K562 (cell line): ENCODE results near the gene MTCH2. TPM values are rescaled to one million over a fixed set of nuclear protein-coding genes. Genes with fewer than 3 reads are reported as not detected.

Experiments used
- BMI1 ChIP-seq: fragments of 150-350 bp; IDR thresholded peaks from 2 replicates; pipeline ENCODE4 v1.6.1; 2014; ENCODE audit warnings: low read length
- IRF2 ChIP-seq: sonication (generic); formaldehyde crosslinking; IDR thresholded peaks from 2 replicates; pipeline ENCODE4 v1.8.1; 2022; ENCODE audit warnings: mild to moderate bottlenecking, missing genetic modification reagents
- OTX1 ChIP-seq: fragments of 450-650 bp; formaldehyde crosslinking; IDR thresholded peaks from 2 replicates; pipeline ENCODE4 v1.4.0; 2022; ENCODE audit warnings: mild to moderate bottlenecking
- PYGO2 ChIP-seq: fragments of 450-650 bp; IDR thresholded peaks from 2 replicates; pipeline ENCODE4 v1.6.1; 2016; ENCODE audit warnings: mild to moderate bottlenecking, missing genetic modification characterization, moderate library complexity, missing compliant biosample characterization
- ZNF354B ChIP-seq: fragments of 250-450 bp; sonication (Bioruptor Pico); IDR thresholded peaks from 2 replicates; pipeline ENCODE4 v1.4.0; 2020
- polyA plus RNA-seq, 8 experiments: library from polyadenylated mRNA; depleted of rRNA in 4 of 8; stranded (reverse) in 5 of 8; unstranded in 3 of 8; fragments of >200 nt; fragmentation: Nextera tagmentation in 2 of 8; fragmentation: Illumina TruSeq in 1 of 8; extraction: Ambion mirVana in 2 of 8; extraction: Trizol in 1 of 8; gene quantifications; 2 replicates each; pipeline versions ENCODE4 v1.2.1 to v1.2.3, GENCODE V29; 2011 to 2014; ENCODE audit warnings: inconsistent platforms in 1 of 8, missing spikeins in 1 of 8
- total RNA-seq, 7 experiments: library from RNA; depleted of rRNA in 6 of 7; stranded (reverse); fragments of >200 nt in 6 of 7; fragmentation: Illumina TruSeq in 2 of 7; extraction: Trizol in 2 of 7; gene quantifications; 2 replicates each; pipeline versions ENCODE4 v1.2.1 to v1.2.3, GENCODE V29; 2011 to 2021; ENCODE audit warnings: low replicate concordance in 1 of 7
- TF ChIP-seq, protein P1 (sequence below): fragments of 250-450 bp; sonication (Bioruptor Pico); IDR thresholded peaks from 2 replicates; pipeline ENCODE4 v1.4.0; 2020
- TF ChIP-seq, protein P2 (sequence below), 2 experiments: fragments of 450-650 bp; IDR thresholded peaks; 2 replicates each; pipeline ENCODE4 v1.6.1; 2016; ENCODE audit warnings: mild to moderate bottlenecking in 2 of 2, borderline replicate concordance in 1 of 2, low read depth in 1 of 2, moderate library complexity in 1 of 2
- TF ChIP-seq, protein P3 (sequence below), 2 experiments: fragments of 450-650 bp; conservative IDR thresholded peaks; 2 replicates each; pipeline ENCODE4 v1.6.1; 2017; ENCODE audit warnings: mild to moderate bottlenecking in 2 of 2, moderate library complexity in 2 of 2

MTCH2 gene
- total and polyA plus RNA-seq, 9 of the 15 experiments (the other 6 are each of a cell fraction or from before 2014, with no cell fraction given): 95.4 to 620 (median 198) TPM

DNA sequence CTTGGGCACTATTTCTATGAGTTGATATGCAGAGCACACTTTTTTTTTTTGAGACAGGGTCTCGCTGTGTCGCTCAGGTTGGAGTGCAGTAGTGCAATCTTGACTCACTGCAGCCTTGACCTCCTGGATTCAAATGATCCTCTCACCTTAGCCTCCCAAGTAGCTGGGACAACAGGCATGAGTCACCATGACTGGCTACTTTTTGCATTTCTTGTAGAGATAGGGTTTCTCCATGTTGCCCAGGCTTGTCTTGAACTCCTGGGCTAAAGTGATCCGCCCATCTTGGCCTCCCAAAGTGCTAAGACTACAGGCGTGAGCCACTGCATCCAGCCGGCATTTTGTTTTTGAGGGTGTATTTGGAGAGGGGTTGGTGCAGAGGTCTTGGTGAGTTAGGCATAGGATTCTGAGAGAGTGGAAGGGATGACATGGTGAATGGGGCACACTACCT is 29.9 kb upstream of the MTCH2 start (continued):
- TF ChIP-seq, protein P1, sequence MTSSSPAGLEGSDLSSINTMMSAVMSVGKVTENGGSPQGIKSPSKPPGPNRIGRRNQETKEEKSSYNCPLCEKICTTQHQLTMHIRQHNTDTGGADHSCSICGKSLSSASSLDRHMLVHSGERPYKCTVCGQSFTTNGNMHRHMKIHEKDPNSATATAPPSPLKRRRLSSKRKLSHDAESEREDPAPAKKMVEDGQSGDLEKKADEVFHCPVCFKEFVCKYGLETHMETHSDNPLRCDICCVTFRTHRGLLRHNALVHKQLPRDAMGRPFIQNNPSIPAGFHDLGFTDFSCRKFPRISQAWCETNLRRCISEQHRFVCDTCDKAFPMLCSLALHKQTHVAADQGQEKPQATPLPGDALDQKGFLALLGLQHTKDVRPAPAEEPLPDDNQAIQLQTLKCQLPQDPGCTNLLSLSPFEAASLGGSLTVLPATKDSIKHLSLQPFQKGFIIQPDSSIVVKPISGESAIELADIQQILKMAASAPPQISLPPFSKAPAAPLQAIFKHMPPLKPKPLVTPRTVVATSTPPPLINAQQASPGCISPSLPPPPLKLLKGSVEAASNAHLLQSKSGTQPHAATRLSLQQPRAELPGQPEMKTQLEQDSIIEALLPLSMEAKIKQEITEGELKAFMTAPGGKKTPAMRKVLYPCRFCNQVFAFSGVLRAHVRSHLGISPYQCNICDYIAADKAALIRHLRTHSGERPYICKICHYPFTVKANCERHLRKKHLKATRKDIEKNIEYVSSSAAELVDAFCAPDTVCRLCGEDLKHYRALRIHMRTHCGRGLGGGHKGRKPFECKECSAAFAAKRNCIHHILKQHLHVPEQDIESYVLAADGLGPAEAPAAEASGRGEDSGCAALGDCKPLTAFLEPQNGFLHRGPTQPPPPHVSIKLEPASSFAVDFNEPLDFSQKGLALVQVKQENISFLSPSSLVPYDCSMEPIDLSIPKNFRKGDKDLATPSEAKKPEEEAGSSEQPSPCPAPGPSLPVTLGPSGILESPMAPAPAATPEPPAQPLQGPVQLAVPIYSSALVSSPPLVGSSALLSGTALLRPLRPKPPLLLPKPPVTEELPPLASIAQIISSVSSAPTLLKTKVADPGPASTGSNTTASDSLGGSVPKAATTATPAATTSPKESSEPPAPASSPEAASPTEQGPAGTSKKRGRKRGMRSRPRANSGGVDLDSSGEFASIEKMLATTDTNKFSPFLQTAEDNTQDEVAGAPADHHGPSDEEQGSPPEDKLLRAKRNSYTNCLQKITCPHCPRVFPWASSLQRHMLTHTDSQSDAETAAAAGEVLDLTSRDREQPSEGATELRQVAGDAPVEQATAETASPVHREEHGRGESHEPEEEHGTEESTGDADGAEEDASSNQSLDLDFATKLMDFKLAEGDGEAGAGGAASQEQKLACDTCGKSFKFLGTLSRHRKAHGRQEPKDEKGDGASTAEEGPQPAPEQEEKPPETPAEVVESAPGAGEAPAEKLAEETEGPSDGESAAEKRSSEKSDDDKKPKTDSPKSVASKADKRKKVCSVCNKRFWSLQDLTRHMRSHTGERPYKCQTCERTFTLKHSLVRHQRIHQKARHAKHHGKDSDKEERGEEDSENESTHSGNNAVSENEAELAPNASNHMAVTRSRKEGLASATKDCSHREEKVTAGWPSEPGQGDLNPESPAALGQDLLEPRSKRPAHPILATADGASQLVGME: no peak
- TF ChIP-seq PYGO2 (tag) (peak; percentile 46; the same call in 1 of the 2 replicates), ZNF354B (CRISPR knock-in tag) (no peak), OTX1 (CRISPR knock-in tag) (no peak), IRF2 (CRISPR knock-in tag) (no peak), BMI1 (no peak)
- TF ChIP-seq, protein P2, sequence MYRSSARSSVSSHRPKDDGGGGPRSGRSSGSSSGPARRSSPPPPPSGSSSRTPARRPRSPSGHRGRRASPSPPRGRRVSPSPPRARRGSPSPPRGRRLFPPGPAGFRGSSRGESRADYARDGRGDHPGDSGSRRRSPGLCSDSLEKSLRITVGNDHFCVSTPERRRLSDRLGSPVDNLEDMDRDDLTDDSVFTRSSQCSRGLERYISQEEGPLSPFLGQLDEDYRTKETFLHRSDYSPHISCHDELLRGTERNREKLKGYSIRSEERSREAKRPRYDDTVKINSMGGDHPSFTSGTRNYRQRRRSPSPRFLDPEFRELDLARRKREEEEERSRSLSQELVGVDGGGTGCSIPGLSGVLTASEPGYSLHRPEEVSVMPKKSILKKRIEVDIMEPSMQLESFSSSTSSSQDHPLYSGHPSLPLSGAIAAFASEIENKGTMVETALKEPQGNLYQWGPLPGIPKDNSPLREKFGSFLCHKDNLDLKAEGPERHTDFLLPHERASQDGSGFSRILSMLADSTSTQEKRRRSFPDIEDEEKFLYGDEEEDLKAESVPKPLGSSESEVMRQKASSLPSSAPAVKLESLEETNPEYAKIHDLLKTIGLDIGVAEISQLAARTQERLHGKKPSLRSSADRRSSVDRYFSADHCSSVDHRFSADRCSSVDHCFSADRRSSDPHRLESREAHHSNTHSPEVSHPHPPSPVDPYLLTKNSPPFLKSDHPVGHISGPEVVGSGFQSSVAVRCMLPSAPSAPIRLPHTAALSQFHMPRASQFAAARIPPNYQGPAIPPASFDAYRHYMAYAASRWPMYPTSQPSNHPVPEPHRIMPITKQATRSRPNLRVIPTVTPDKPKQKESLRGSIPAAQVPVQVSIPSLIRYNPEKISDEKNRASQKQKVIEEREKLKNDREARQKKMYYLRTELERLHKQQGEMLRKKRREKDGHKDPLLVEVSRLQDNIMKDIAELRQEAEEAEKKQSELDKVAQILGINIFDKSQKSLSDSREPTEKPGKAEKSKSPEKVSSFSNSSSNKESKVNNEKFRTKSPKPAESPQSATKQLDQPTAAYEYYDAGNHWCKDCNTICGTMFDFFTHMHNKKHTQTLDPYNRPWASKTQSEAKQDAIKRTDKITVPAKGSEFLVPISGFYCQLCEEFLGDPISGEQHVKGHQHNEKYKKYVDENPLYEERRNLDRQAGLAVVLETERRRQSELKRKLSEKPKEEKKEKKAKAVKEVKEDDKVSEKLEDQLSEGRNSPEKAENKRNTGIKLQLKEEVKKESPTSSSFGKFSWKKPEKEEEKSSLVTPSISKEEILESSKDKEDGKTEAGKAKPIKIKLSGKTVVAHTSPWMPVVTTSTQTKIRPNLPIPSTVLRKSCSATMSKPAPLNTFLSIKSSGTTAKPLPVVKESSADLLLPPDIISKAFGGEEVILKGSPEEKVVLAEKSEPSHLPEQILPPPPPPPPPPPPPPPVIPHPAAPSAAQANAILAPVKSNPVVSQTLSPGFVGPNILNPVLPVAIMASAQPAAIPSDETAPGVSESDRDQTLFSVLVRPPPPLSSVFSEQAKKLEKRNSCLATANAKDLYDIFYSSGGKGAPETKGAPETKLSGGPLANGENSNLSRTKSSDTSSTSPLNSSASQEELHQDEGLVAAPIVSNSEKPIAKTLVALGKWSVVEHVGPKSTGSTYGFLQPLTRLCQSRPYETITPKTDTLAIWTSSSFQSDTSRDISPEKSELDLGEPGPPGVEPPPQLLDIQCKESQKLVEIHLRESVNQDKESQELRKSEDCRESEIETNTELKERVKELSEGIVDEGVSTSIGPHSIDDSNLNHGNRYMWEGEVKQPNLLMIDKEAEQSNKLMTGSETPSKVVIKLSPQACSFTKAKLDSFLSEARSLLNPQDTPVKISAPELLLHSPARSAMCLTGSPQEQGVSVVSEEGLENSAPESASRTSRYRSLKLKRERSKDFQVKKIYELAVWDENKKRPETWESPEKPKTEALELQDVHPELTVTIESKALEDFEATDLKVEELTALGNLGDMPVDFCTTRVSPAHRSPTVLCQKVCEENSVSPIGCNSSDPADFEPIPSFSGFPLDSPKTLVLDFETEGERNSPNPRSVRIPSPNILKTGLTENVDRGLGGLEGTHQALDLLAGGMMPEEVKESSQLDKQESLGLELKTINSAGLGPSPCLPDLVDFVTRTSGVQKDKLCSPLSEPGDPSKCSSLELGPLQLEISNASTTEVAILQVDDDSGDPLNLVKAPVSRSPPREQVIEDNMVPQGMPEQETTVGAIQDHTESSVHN (IDR thresholded peaks at IDR 0.05; ENCODE audit: borderline replicate concordance in 1 of 2, low read depth in 1 of 2): no peak
- TF ChIP-seq, protein P3, sequence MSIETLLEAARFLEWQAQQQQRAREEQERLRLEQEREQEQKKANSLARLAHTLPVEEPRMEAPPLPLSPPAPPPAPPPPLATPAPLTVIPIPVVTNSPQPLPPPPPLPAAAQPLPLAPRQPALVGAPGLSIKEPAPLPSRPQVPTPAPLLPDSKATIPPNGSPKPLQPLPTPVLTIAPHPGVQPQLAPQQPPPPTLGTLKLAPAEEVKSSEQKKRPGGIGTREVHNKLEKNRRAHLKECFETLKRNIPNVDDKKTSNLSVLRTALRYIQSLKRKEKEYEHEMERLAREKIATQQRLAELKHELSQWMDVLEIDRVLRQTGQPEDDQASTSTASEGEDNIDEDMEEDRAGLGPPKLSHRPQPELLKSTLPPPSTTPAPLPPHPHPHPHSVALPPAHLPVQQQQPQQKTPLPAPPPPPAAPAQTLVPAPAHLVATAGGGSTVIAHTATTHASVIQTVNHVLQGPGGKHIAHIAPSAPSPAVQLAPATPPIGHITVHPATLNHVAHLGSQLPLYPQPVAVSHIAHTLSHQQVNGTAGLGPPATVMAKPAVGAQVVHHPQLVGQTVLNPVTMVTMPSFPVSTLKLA (conservative IDR thresholded peaks at IDR 0.05): no peak
